ENCODE data around the gene MYL11. TPM values are rescaled to one million over a fixed set of nuclear protein-coding genes. Genes with fewer than 3 reads are reported as not detected.
"Not testable (repeated sequence)": the region's sequence is repeated elsewhere in the genome, so short reads cannot be mapped to it uniquely, and the experiment has no call there.

The MYL11 gene
- polyA plus RNA-seq, 4 donors, result 1.2 to 1.4 (median 1.2) TPM; not detected in 1

DNA sequence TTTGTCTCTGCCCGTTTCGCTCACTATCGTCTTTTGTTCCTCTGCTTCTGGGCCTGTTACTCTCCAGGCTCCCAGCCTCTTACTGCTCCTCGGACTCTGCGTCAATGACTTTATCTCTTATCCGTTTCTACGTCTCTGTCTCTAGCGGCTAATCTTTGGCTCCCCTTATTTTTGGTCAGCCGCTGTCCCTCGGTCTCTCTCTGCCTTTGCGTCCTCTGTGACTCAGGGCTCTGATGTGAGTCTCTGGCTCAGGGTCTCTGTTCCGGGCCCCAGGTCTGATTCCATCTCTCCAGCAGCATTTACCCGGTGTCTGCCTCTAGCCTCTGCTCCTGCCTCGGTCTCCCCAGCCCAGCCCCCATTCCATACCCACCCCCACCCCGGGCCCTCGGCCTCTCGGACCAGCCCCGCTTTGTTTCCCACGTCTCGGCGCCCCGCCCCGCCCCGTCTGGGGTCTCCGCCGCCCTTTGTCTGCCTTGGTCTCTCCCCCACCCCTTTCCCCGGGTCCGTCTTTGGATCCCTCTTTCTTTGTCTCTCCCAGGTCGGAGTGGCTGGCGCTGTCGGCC lies 20.1 kb downstream of the MYL11 start:
- no peak for DNase-seq (ENCODE audit: low read depth in 4 of 4, low spot score in 3 of 4)

DNA sequence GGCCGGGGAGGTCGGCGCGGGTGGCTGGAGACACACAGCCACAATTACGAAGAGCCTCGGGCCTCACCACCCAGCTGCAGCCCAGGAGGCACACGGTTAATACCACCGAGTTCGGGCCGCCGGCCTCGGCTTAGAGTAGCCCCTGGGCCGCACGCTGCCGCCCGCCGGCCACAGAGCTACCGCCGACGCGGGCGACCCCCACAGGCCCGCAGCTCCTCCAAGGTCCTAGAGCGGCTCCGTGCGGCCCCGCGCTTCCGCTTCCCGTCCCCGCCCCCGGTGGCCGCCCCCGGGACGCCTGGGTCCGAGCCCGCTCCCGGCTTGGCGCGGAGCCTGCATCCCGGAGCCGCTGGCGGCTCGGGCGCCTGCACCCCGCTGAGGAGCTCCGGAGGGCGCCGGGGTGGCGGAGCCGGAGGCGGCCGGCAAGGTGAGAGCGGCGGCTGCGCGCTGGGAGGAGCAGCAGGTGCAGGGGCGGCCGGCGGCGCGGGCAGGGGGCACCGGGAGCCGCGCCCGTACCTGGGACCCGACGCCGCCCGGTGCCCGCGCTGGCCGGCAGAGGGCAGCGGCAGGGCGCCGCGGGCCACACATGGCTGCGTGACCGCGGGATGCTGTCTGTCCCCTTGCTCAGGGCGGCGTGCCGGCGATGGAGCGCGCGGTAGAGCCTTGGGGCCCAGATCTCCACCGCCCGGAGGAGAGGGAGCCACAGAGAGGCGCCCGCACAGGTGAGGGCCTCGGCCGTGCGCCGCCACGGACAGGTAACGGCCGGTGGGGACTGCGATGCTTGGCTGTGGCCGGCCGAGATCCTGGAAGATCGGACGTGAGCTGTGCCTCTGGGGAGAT lies 20.8 kb downstream of the MYL11 start, which contains the start of gene ZNF48:
TSS of gene ZNF48 (plus strand) at position 266 of the 837 bp plus-strand sequence. CDS start at position 641, 375 bp downstream.
- peak in 3 of 4 donors; percentile 77 to 79 (median 78) for DNase-seq (ENCODE audit: low read depth in 4 of 4, low spot score in 3 of 4)

DNA sequence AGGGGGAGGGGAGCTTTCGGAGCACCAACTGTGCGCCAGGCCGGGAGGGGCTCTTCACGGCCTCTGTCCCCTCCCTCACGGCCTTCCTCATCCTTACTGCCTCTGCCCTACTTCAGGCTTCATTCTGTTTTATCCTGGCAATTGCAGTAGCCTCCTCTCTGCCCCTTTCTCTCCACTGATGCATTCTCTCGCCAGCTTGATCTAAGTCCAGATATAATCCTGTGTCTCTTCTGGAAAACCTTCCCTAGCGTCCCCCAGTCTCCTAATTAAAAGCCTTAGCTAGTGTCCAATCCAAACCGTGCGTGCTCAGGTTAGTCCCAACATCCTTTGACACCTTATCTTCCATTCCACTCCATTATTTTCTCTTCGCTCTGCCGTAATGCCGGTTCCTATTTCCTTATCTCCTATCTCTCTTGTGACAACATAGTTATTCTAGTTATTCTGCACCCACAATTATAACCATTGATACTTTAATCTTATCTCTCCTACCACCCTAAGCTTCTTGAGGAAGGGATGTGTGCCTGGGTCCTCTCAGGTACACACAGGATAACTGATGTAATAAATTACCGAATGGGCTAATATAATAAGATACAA lies 21.5 kb downstream of the MYL11 start:
- DNase-seq (ENCODE audit: low read depth in 4 of 4, low spot score in 3 of 4), result no peak

DNA sequence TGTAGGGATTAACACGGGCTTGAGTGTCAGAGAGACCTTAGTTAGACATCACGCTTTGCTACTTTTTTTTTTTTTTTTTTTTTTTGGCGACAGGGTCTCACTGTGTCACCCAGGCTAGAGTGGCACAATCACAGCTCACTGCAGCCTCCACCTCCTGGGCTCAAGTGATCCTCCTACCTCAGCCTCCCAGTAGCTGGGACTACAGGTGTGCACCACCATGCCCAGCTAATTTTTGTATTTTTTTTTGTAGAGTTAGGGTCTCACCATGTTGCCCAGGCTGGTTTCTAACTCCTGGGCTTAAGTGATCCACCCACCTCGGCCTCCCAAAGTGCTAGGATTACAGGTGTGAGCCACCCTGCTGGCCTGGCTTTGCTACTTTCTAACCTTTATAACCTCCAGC lies 22.0 kb downstream of the MYL11 start:
- not testable (repeated sequence) for DNase-seq (ENCODE audit: low read depth in 4 of 4, low spot score in 3 of 4)

DNA sequence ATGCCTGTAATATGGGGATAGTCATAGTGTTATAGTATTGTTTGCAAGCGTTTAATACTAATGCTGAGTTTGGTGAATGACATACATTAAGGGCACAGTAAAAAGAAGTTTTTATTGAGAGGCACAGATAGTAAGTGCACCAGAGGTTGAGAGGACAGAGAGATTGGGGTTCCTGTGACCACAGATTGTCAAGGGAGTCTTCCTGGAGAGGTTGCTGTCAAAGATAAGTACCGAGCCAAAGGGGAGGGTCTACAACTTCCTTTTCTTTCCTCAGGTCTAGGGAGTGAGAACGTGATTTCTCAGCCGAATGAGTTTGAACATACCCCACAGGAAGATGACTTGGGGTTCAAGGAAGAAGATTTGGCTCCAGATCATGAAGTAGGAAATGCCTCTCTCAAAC lies 22.5 kb downstream of the MYL11 start:
- no peak for DNase-seq (ENCODE audit: low read depth in 4 of 4, low spot score in 3 of 4)

DNA sequence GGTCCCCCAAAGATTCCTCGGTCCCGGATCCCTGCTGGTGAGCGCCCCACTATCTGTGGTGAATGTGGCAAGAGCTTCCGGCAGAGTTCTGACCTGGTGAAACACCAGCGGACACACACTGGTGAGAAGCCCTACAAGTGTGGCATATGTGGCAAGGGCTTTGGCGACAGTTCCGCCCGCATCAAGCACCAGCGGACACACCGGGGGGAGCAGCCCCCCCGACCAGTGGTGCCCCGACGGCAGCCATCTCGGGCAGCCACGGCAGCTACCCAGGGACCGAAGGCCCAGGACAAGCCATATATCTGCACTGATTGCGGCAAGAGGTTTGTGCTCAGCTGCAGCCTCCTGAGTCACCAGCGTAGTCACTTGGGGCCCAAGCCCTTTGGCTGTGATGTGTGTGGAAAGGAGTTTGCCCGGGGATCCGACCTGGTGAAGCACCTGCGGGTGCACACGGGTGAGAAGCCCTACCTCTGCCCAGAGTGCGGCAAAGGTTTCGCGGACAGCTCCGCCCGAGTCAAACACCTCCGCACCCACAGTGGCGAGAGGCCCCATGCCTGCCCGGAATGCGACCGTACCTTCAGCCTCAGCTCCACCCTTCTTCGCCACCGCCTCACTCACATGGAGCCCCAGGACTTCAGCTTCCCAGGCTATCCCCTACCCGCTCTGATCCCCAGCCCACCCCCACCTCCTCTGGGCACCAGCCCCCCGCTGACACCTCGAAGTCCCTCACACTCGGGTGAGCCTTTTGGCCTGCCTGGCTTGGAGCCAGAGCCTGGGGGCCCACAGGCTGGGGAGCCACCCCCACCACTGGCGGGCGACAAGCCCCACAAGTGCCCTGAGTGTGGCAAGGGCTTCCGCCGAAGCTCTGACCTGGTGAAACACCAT lies 23.4 kb downstream of the MYL11 start:
- no peak for DNase-seq (ENCODE audit: low read depth in 4 of 4, low spot score in 3 of 4)

DNA sequence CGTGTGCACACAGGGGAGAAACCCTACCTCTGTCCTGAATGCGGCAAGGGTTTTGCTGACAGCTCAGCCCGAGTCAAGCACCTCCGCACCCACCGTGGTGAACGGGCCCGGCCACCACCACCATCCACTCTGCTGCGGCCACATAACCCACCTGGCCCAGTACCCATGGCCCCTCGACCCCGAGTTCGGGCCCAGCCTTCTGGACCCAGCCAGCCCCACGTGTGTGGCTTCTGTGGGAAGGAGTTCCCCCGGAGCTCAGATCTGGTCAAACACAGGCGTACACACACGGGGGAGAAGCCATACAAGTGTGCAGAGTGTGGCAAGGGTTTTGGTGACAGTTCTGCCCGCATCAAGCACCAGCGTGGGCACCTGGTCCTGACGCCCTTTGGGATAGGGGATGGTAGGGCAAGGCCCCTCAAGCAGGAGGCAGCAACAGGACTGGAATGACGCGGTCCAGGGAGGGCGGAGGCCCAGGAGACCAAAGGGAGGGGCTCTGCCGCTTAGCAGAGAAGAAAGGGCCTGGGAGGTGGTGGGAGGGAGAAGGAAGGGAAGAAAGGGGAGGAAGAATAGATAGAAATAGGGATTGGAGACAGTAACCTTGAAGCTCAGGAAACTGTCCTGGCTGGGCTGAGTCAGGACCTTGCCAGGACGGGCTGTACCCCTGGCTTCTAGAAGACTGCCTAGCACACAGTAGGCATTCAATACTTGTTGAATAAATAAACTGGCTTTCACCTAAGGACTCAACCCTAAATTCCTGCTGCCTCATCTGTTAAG lies 24.2 kb downstream of the MYL11 start:
- no peak for DNase-seq (ENCODE audit: low read depth in 4 of 4, low spot score in 3 of 4)

DNA sequence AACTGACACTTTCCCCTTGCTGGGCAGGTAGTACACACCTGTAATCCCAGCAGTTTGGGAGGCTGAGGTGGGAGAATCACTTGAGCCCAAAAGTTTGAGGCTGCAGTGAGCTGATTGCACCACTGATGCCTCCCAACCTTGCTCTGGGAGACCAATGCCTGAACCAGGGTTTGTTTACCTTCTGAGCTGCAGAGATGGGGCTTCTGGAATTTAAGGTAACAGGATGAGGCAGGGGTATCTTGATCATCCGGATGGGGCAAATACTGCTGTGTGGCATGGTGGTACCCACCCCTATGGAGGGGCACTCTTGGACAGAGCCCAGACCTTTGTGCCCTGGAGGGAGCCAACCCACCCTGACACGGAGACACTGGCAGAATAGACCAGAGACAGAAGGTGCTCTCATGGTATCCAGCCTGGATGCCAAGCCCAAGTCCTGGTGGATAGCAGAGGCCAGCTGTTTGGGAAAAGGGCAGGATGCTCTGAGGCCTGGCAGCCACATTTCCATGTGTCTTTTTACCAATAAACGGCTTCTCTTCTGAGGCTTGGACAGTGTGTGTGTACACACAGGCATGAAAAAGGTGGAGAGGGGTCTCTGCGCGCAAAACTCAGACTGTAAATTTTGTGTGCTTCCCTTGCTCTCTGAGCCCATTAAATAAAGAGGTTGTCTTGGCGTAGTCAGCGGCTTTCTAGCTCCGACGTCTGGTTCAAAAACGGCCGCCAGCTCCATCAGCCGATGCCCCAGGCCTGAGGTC lies 25.0 kb downstream of the MYL11 start:
- no peak for DNase-seq (ENCODE audit: low read depth in 4 of 4, low spot score in 3 of 4)

DNA sequence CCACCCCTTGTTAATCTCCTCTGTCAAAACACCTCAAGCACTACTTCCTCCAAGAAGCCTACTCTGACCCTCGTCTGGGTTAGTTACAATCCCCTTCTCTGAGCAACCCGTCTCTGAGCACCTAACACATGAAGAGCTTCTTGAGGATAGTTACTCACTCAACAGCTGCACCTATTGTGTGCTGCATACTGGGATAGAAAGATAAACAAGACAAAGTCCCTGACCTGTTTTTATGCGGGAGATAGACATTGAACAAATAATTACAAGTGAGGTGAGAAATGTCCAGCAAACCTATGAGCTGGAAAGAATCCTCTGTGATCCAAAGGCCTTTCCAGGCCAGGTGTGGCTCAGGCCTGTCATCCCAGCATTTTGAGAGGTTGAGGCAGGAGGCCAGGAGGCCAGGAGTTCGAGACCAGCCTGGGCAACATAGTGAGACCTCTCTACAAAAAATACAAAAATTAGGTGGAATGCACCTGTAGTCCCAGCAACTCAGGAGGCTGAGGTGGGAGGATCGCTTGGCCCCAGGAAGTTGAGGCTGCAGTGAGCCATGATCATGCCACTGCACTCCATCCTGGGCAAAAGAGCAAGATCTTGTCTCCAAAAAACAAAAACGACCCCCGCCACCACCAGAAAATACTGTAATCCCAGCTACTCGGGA lies 27.3 kb downstream of the MYL11 start:
- DNase-seq (ENCODE audit: low read depth in 4 of 4, low spot score in 3 of 4), result no peak

DNA sequence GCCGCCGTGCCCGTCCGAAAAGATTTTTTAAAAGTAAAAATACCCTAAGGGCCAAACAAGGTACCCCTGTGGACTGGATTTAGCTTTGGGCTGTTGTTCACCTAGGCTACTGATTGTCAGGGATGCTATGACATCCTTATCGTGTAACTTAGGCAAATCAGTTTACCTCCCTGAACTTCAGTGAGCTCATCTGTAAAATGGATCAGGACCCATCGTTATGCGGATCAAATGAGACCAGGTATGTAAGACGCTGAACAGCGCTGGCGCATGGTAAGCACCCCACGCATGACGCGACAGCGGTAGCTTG lies 32.1 kb downstream of the MYL11 start:
- DNase-seq (ENCODE audit: low read depth in 4 of 4, low spot score in 3 of 4), result no peak

DNA sequence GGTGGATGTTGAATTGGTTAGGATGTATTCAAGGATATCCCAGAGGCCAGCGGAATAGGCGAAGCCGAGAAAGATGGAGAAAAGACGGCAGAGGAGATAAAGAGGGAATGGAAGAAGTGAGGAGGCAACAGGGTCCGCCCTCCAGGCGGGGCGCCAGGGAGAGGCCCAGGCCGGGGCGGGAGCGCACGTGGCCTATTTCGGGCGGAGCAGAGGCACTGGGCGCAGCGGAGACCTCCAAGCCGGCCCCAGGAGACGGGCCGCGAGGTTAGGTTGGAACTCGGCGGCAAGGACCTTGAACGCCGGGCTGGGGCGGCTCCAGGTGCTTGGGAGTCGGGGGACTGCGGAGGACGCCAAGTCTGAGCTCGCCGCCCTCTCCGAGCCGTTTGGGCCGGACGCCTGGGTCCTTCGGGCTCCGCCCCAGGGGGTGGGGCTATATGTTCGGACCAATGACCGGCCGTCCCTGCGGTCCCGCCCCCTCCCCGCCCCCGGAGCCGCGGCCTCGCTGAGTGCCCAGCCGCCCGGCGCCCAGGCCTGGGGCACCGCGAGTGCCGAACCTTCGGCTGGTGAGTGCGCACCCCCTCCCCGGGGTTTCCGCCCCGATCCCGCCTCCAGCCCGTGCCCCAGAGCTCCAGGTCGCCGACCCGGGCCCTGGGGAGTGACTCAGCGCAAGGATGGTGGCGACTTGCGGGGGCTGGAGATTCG lies 32.7 kb downstream of the MYL11 start, which contains the start of gene ZNF771:
TSS of gene ZNF771 (plus strand) at position 505 of the 702 bp plus-strand sequence. CDS start 448 bp downstream, outside the sequence.
- peak in 2 of 4 donors; percentile 78 to 83 for DNase-seq (ENCODE audit: low read depth in 4 of 4, low spot score in 3 of 4)

DNA sequence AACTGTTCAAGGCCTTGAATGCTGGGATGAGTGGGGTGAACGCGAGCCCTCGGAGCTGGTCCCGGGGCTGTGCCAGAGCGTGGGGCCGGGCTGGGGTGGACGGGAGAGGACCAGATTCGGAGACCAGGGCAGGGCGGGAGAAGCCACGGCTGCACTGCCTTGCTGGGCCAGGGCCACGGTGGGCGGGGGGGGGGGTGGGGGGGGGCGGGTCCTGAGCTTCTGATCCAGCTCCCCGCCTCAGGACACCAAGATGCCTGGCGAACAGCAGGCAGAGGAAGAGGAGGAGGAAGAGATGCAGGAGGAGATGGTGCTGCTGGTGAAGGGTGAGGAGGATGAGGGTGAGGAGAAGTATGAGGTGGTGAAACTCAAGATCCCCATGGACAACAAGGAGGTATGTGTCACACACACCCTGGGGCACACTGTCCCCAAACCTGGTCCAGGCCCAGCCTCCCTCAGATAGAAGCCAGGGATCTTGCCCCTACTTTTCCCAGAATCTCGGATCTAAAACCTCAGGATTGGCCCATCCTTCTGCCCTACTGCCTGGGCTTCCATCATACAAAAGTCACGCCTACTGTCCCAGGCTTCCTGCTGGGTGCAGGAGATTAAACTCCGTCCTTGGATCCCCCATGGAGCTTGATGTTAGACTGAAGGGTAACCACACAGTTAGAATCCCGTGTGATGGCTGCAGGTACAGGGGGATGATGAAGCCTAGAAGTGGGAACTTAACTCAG lies 33.4 kb downstream of the MYL11 start:
- no peak for DNase-seq (ENCODE audit: low read depth in 4 of 4, low spot score in 3 of 4)

DNA sequence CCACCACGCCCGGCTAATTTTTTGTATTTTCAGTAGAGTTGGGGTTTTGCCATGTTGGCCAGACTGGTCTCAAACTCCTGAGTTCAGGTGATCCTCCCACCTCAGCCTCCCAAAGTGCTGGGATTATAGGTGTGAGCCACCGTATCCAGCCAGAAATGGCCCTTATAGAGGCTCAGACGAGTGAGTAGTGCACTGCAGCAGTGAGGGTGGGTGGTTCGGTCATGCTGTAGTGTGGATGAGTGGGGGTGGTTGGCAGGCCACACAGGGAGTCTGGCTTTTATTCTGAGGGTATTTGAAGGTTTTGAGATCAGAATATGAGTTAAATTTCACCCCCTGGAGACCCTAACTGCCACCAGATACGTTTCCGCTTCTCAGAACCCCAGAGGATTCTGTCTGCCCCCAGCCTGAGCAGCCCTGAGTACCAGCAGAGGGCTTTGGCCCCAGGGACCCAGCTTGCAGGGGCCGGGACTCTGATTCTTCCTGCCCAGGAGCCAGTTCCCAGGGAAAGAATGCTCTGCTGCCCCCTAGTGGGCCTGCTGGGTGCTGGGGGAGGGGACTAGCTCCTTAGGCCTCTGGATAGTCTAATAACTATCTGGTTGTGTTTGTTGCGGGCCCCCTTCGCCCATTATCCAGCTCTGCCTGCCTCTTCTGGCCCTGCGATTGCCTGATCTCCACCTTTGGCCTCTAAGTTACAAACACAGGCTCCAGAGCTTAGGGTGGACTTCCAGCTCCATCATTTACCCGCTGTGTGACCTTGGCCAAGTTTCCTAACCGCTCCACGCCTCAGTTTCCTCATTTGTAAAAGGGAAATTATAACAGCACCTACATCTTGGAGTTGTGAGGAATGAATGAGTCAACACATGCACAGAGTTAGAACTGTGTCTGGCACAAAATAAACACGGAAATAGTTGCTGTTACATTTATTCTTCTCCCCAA lies 34.8 kb downstream of the MYL11 start:
- peak in 2 of 4 donors; percentile 82 to 84 for DNase-seq (ENCODE audit: low read depth in 4 of 4, low spot score in 3 of 4)

DNA sequence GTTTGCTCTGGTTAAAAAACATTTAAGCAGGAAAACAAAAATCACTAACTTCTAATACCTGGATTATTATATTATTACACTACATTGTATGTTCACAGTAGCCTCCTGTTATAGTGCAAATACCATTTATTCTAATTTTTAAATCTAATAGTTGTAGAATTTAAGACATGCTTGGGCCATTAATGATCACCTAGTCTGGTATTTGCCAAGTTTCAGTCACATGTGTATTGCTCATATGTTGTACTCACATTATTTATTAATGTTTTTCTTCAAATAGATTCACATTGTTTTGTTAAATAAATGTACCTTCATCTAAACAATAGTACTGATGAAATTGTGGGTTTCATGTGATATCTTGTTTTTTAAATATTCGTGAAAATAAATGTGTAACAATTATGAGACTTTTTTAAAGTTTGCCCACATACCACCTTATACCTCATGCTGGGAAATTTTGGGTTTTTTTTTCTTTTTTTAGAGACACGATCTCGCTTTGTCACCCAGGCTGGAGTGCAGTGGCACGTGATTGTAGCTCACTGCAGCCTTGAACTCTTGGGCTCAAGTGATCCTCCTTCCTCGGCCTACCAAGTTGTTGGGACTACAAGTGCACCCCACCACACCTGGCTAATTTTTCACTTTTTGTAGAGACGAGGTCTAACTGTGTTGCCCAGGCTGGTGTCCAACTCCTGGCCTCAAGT lies 38.7 kb downstream of the MYL11 start:
- DNase-seq (ENCODE audit: low read depth in 4 of 4, low spot score in 3 of 4), result no peak

DNA sequence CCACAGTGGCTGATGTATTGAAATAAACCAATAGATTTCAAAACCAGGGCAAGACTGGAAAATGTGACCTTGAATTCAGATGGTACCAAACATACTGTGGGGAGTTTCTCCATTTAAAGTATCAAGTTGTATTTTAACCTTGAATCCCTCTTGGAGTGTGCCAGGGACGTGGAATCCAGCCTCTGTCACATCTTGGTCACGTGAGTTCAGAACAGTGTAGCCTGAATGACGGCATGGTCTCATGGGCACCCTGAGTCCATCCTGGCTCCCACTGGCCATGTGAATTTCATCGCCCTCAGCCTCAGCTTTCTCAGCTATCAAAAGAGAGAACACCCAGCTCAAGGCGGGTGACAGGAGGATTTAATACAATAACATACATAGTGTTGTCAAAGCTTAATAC lies 39.6 kb downstream of the MYL11 start:
- DNase-seq (ENCODE audit: low read depth in 4 of 4, low spot score in 3 of 4), result no peak

Measured in left renal pelvis (tissue), 4 donors.